Measurements from ENCODE around the gene FAN1. TPM values are rescaled to one million over a fixed set of nuclear protein-coding genes. Genes with fewer than 3 reads are reported as not detected.

The FAN1 gene
- total and polyA plus RNA-seq, 7 donors = 12.4 to 64.2 (median 25.0) TPM

DNA sequence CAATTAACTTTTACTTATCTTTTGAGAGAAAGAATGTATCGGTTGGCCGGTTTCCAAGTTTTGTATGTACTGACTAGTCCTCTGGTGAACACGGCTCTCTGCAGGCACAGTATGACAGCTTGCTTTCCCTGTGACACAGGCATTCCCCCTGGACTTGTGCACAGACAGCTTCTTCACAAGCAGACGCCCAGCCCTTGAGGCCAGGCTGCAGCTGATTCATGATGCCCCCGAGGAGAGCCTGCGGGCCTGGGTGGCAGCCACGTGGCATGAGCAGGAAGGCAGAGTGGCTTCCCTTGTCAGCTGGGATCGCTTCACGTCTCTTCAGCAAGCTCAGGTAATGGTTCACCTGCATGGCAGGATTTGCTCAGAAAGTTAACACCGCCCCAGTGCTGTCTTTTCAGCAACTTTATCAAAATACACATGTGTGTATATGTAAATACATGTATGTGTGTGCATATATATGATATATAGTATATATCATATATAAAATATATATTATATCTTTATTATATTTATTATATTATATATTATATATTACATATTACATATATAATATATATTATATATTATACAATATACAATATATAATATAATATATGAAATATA, 25.5 kb downstream of the FAN1 start:
- ATAC-seq (peak in 2 of 4 donors; percentile 8 to 49), DNase-seq (no peak)
- 61 to 79% (median 65%) methylated on average over 10 of the region's 10 CpGs for WGBS, 3 donors
- Histone ChIP-seq H3K27me3 (ENCODE audit: insufficient read depth in 3 of 3, low read length in 2 of 3) (no peaks in the 10 kb centered on the region), H3K36me3 (ENCODE audit: insufficient read depth in 1 of 2, low read depth in 1 of 2) (peaks cover 5 to 82% of the 10 kb centered on the region in 2 donors), H3K9me3 (no peaks in the 10 kb centered on the region), H3K4me1 (peaks cover 6% of the 10 kb centered on the region), H3K4me3 (no peak overlapping the region), H3K27ac (no peak overlapping the region)
- intact Hi-C loops (cut with DNase I) = no loop called here
- TF ChIP-seq, protein P1, sequence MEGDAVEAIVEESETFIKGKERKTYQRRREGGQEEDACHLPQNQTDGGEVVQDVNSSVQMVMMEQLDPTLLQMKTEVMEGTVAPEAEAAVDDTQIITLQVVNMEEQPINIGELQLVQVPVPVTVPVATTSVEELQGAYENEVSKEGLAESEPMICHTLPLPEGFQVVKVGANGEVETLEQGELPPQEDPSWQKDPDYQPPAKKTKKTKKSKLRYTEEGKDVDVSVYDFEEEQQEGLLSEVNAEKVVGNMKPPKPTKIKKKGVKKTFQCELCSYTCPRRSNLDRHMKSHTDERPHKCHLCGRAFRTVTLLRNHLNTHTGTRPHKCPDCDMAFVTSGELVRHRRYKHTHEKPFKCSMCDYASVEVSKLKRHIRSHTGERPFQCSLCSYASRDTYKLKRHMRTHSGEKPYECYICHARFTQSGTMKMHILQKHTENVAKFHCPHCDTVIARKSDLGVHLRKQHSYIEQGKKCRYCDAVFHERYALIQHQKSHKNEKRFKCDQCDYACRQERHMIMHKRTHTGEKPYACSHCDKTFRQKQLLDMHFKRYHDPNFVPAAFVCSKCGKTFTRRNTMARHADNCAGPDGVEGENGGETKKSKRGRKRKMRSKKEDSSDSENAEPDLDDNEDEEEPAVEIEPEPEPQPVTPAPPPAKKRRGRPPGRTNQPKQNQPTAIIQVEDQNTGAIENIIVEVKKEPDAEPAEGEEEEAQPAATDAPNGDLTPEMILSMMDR (IDR thresholded peaks at IDR 0.05) = no peak

DNA sequence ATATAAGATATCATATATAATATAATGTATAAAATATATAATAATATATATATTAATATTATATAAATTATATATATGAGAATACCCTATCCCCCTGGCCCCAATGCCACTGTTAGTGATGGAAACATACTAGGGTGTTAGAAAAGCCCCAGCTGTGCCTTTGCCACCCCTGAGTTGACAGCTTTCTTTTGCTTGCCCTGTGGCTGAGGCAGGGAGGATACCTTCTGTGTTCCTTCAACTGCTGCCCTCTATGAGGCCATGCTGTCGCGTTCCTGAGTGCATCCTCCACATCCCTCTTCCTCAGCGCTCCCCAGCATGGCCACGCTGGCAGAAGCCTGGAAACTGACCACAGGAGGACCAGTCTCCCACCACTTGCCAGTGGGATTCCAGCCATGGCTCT, 26.3 kb downstream of the FAN1 start:
- intact Hi-C loops (cut with DNase I) = no loop called here

DNA sequence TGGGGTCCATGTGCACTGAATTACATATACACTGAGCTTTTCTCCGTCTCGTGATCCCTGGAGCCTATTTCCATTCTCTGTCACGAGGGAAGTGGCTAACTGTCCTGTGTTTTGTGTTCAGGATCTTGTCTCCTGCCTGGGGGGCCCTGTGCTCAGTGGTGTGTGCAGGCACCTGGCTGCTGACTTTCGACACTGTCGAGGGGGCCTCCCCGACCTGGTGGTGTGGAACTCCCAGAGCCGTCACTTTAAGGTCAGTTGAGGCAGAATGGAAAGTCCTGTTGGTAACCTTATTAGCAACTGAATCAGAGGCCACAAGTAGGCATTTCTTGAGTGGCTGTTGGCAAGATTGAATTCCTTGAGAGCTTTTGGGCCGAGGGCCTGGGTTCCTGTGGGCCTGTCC, 26.7 kb downstream of the FAN1 start:
- no peaks in the 10 kb centered on the region for H3K9me3 ChIP-seq
- ATAC-seq = no peak
- no peaks in the 10 kb centered on the region for H3K27me3 ChIP-seq (ENCODE audit: insufficient read depth in 3 of 3, low read length in 2 of 3)
- intact Hi-C loops (cut with DNase I) = no loop called here
- no peaks in the 10 kb centered on the region for H3K4me1 ChIP-seq
- WGBS, 3 donors = 93 to 95% (median 95%) methylated on average over 8 of the region's 8 CpGs
- H3K27ac ChIP-seq = no peak overlapping the region
- peaks cover 5 to 82% of the 10 kb centered on the region in 2 donors for H3K36me3 ChIP-seq (ENCODE audit: insufficient read depth in 1 of 2, low read depth in 1 of 2)
- DNase-seq = no peak
- H3K4me3 ChIP-seq = no peak overlapping the region
- TF ChIP-seq, protein P1 (IDR thresholded peaks at IDR 0.05) = no peak

More for the DNA sequence above, 26.3 kb downstream of the FAN1 start:
- Histone ChIP-seq H3K27me3 (ENCODE audit: insufficient read depth in 3 of 3, low read length in 2 of 3) (no peaks in the 10 kb centered on the region), H3K36me3 (ENCODE audit: insufficient read depth in 1 of 2, low read depth in 1 of 2) (peaks cover 5 to 82% of the 10 kb centered on the region in 2 donors), H3K27ac (no peak overlapping the region), H3K9me3 (no peaks in the 10 kb centered on the region), H3K4me3 (no peak overlapping the region), H3K4me1 (no peaks in the 10 kb centered on the region)
- TF ChIP-seq, protein P1 (IDR thresholded peaks at IDR 0.05) = no peak
- DNase-seq = no peak
- WGBS, 3 donors = 95 to 98% (median 96%) methylated on average over 4 of the region's 4 CpGs
- ATAC-seq = no peak

DNA sequence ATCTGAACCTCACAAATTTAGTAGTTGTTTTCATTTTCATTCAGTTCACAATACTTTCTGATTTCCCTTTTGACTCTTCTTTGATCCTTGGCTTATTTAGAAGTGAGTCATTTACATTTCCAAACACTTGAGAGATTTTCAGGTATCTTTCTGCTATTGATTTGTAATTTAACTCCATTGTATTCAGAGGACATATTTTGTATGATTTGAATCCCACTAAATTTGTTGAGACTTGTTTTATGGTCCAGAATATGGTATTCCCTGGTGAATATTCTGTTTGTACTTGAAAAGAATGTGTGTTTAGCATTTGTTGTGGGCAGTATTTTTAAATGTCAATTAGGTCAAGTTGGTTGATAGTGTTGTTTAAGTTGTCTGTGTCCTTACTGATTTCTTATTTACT, 29.6 kb downstream of the FAN1 start:
- TF ChIP-seq, protein P1 (IDR thresholded peaks at IDR 0.05) = no peak
- no peak overlapping the region for H3K4me3 ChIP-seq
- no peaks in the 10 kb centered on the region for H3K27me3 ChIP-seq (ENCODE audit: insufficient read depth in 3 of 3, low read length in 2 of 3)
- peaks cover 3 to 82% of the 10 kb centered on the region in 2 donors for H3K36me3 ChIP-seq (ENCODE audit: insufficient read depth in 1 of 2, low read depth in 1 of 2)
- intact Hi-C loops (cut with DNase I) = loop anchor here in 1 of 2 donors (2.0 kb wide), 1 partner anchor 58 kb away; the partner anchor contains the start of gene MTMR10
- H3K4me1 ChIP-seq = no peaks in the 10 kb centered on the region
- DNase-seq = no peak
- ATAC-seq = no peak
- no peak overlapping the region for H3K27ac ChIP-seq
- no peaks in the 10 kb centered on the region for H3K9me3 ChIP-seq

DNA sequence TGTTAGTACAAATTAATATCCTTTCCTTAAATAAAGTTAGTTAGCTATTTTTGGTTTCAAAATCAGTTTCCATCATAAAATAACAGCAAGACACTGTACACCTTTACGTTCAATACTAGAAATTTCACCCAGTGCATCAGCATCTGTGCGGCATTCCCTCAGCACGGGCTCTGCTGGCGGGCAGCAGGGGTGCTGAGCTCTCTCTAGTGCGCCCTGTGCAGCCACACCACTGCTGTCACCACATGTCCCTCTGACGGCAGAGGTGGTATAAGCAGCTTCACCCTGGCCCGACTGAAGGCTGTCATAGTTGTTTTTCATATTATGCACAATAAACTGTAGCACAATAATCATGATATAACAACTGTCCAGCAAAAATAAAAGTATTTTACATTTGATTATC, 35.4 kb downstream of the FAN1 start:
- Histone ChIP-seq H3K36me3 (ENCODE audit: insufficient read depth in 1 of 2, low read depth in 1 of 2) (peaks cover 16 to 100% of the 10 kb centered on the region in 2 donors), H3K27me3 (ENCODE audit: insufficient read depth in 3 of 3, low read length in 2 of 3) (no peaks in the 10 kb centered on the region), H3K9me3 (no peaks in the 10 kb centered on the region), H3K4me3 (no peak overlapping the region), H3K27ac (no peak overlapping the region), H3K4me1 (no peaks in the 10 kb centered on the region)
- TF ChIP-seq, protein P1 (IDR thresholded peaks at IDR 0.05) = no peak
- no peak for DNase-seq
- intact Hi-C loops (cut with DNase I) = no loop called here
- 88 to 95% (median 93%) methylated on average over 7 of the region's 7 CpGs for WGBS, 3 donors
- ATAC-seq = no peak
